Esophagus squamous epithelium (tissue), 5 donors: ENCODE measurements around the gene CACNA1B. TPM values are rescaled to one million over a fixed set of nuclear protein-coding genes. Genes with fewer than 3 reads are reported as not detected.

Source experiments
- DNase-seq: peaks from one replicate; lab custom pipeline; 2025; lab: John Stamatoyannopoulos, UW
- H3K27ac ChIP-seq, 4 donors: fragments of 200-600 bp; sonication (generic); one replicate each; pipeline ENCODE4 v1.5.1; 2016 to 2019; ENCODE audit warnings: mild to moderate bottlenecking in 1 of 4
- H3K27me3 ChIP-seq, 4 donors: fragments of 200-600 bp; sonication (generic); 1 replicate in 3 of 4; 2 replicates in 1 of 4; pipeline versions ENCODE4 v1.5.1 to v1.6.0; 2017 to 2021; ENCODE audit warnings: antibody characterized with exemption in 1 of 4
- H3K36me3 ChIP-seq, 3 donors: fragments of 200-600 bp; sonication (generic); one replicate each; pipeline ENCODE4 v1.5.1; 2016 to 2019
- H3K4me1 ChIP-seq, 3 donors: fragments of 200-600 bp; sonication (generic); one replicate each; pipeline ENCODE4 v1.5.1; 2017 to 2019
- H3K4me3 ChIP-seq, 4 donors: fragments of 200-600 bp; sonication (generic); 1 replicate in 3 of 4; 2 replicates in 1 of 4; pipeline ENCODE4 v1.5.1; 2016 to 2019; ENCODE audit warnings: mild to moderate bottlenecking in 2 of 4, moderate library complexity in 1 of 4
- H3K9me3 ChIP-seq, 3 donors: fragments of 200-600 bp; sonication (generic); one replicate each; pipeline ENCODE4 v1.5.1; 2016 to 2019
- POLR2A ChIP-seq, 4 donors: fragments of 450-650 bp; IDR thresholded peaks; one replicate each; pipeline ENCODE4 v1.6.1; 2017; ENCODE audit warnings: antibody characterized with exemption in 4 of 4, mild to moderate bottlenecking in 4 of 4, moderate library complexity in 3 of 4
- WGBS, 2 donors: methylation state at CpG; one replicate each; pipeline ENCODE4 v1.1.5; 2018; 5-methylcytosine and 5-hydroxymethylcytosine counted together
- intact Hi-C: fragments of 100-400 bp; cut with DNase I; formaldehyde crosslinking; loops from one replicate; pipeline ENCODE4 v1.15.0; 2022
- total RNA-seq, 4 donors: library from RNA; depleted of rRNA; stranded (reverse); fragments of >200 nt; gene quantifications; one replicate each; pipeline ENCODE4 v1.1.0, GENCODE V29; 2016
- TF ChIP-seq, protein P1 (sequence below), 6 experiments: fragments of 450-650 bp in 4 of 6; fragments of 200-600 bp in 2 of 6; sonication (generic) in 2 of 6; IDR thresholded peaks; one replicate each; pipeline ENCODE4 v1.5.1; 2016 to 2019; ENCODE audit warnings: antibody characterized with exemption in 6 of 6, mild to moderate bottlenecking in 4 of 6, moderate library complexity in 4 of 6
- donor health status: DM: yes; HTN: yes; CAD: no.

CACNA1B gene
- total RNA-seq, 4 donors from 2014 or later, result not detected

DNA sequence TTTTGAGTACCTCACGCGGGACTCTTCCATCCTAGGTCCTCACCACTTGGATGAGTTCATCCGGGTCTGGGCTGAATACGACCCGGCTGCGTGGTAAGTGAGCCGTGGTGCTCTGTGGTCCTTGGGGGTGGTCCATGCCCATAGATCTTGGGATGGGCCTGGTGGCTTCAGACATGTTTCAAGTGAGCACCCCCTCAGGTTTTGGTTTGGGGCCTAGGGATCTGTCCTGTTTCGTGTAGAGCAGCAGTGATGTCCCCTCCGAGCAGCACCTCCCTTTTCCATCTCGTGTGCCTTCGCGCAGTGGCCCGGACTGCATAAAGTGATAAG lies 218.9 kb downstream of the CACNA1B start:
- Histone ChIP-seq H3K27ac (no peak overlapping the region), H3K36me3 (no peaks in the 10 kb centered on the region), H3K27me3 (no peaks in the 10 kb centered on the region), H3K9me3 (no peaks in the 10 kb centered on the region), H3K4me3 (no peak overlapping the region), H3K4me1 (no peaks in the 10 kb centered on the region)
- TF ChIP-seq, protein P1, sequence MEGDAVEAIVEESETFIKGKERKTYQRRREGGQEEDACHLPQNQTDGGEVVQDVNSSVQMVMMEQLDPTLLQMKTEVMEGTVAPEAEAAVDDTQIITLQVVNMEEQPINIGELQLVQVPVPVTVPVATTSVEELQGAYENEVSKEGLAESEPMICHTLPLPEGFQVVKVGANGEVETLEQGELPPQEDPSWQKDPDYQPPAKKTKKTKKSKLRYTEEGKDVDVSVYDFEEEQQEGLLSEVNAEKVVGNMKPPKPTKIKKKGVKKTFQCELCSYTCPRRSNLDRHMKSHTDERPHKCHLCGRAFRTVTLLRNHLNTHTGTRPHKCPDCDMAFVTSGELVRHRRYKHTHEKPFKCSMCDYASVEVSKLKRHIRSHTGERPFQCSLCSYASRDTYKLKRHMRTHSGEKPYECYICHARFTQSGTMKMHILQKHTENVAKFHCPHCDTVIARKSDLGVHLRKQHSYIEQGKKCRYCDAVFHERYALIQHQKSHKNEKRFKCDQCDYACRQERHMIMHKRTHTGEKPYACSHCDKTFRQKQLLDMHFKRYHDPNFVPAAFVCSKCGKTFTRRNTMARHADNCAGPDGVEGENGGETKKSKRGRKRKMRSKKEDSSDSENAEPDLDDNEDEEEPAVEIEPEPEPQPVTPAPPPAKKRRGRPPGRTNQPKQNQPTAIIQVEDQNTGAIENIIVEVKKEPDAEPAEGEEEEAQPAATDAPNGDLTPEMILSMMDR (IDR thresholded peaks at IDR 0.05), result no peak
- TF ChIP-seq POLR2A (IDR thresholded peaks at IDR 0.05), result no peak
- intact Hi-C loops, result no loop called here
- 92 to 100% methylated on average over 6 to 9 of the region's 13 CpGs for WGBS, 2 donors
- DNase-seq, result no peak

DNA sequence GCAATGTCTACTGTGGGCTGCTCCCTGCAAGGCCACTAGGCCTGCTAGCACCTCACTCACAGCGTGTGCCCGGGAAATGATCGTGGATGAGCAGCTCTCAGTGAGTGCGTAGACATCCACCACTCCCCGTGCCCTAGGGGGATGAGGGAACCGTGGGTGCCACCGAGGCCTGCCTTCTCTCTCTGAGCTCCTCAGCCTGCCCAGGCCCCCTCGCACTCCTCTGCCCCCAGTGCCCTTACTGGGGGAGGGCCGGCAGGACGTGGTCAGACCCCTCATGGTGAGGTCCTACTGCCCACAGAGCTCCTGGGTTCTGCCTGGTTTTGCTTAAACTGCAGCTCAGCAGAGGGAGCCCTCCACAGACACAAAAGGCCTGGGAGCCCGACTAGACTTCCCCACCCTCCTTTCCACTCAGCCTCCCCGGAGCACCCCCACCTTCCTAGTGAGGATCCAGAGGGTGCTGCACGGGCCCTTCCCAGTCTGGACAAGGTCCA lies 220.0 kb downstream of the CACNA1B start:
- Histone ChIP-seq H3K9me3 (no peaks in the 10 kb centered on the region), H3K27me3 (peaks cover 0 to 4% (median 0%) of the 10 kb centered on the region in 4 donors), H3K36me3 (no peaks in the 10 kb centered on the region), H3K27ac (no peak overlapping the region), H3K4me3 (no peak overlapping the region), H3K4me1 (no peaks in the 10 kb centered on the region)
- no peak for DNase-seq
- intact Hi-C loops, result no loop called here
- no peak for TF ChIP-seq POLR2A (IDR thresholded peaks at IDR 0.05)
- TF ChIP-seq, protein P1 (IDR thresholded peaks at IDR 0.05), result no peak
- WGBS, 2 donors, result 40 to 63% methylated on average over 2 to 4 of the region's 13 CpGs

DNA sequence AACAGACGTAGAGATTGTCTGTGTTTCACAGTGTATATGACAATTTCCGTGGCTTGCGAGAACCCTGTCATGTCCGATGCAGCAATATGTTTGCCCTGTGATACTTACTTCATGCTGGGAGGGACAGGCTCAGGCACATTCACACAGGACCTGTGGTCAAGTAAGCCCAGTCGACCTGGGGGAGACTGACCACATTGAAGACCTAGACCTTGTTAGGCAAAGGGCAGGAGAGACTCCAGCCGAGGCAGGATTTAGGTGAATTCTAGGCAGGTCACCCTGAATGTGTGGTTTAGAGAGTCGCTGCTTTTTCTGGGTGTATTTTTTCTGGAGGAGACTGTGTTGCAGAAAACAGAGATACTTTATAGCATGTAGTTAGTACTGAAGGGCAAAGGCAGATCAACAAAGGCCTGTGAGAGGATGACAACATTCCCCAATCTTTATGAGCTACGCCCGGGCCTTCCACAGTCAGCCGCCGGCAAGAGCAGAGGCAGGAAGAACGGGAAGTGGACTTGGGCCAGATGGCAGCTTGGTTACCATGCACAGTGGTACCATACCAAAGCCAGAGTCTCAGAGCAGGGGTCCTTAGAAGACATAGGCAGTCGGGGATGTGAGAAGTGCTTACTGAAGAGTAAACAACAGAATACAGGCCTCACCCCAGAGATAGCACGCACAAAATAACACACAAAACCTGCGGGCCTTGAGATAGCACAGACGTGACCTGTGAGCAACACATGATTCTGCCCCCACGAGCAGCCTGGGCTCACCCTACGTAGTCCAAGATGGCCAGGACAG lies 220.7 kb downstream of the CACNA1B start:
- no peaks in the 10 kb centered on the region for H3K36me3 ChIP-seq
- H3K4me3 ChIP-seq, result no peak overlapping the region
- no peaks in the 10 kb centered on the region for H3K4me1 ChIP-seq
- H3K27me3 ChIP-seq, result peaks cover 0 to 7% (median 0%) of the 10 kb centered on the region in 4 donors
- no peak overlapping the region for H3K27ac ChIP-seq
- intact Hi-C loops, result no loop called here
- DNase-seq, result no peak
- 74 to 82% methylated on average over 16 to 18 of the region's 18 CpGs for WGBS, 2 donors
- no peaks in the 10 kb centered on the region for H3K9me3 ChIP-seq
- no peak for TF ChIP-seq POLR2A (IDR thresholded peaks at IDR 0.05)
- TF ChIP-seq, protein P1 (IDR thresholded peaks at IDR 0.05), result no peak

DNA sequence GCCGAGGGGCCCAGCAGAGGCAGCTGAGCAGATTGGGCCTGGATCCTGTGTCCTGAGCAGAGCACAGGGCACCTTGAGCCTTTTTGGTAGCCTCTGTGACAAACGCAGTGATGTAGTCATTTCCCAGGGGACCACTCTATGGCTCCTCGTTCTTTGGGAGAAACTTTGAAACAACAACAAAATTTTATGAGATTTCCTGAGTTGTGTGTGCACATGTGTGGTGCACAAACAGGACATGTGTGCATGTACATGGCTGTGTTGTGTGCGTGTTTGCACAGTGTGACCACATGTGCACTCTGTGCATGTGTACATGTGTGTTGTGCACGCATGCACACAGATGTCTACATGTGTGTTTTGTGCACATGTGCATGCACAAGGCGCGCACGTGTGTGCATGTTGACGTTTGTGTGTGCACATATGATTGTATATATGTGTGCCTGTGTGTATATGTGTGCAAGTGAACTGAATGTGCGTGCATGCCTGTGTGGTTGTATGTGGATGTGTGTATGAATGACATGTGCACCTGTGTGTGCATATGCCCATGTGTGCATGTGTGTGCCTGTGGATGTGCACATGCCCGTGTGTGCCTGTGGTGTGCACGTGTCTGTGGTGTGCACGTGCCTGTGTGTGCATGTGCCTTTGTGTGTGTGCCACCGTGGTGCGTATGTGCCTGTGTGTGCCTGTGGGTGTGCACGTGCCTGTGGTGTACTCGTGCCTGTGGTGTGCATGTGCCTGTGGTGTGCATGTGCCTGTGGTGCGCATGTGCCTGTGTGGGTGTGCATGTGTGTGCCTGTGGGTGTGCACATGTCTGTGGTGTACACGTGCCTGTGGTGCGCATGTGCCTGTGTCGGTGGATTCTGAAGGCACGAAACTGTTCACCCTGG lies 221.6 kb downstream of the CACNA1B start:
- Histone ChIP-seq H3K4me3 (no peak overlapping the region), H3K27me3 (peaks cover 0 to 16% (median 0%) of the 10 kb centered on the region in 4 donors), H3K27ac (no peak overlapping the region), H3K9me3 (no peaks in the 10 kb centered on the region), H3K4me1 (no peaks in the 10 kb centered on the region), H3K36me3 (no peaks in the 10 kb centered on the region)
- intact Hi-C loops, result no loop called here
- DNase-seq, result no peak
- WGBS, 2 donors, result 88% methylated on average over 20 to 21 of the region's 22 CpGs
- TF ChIP-seq, protein P1 (IDR thresholded peaks at IDR 0.05), result no peak
- no peak for TF ChIP-seq POLR2A (IDR thresholded peaks at IDR 0.05)
